H1 (cell line): ENCODE data around the gene TTLL5. TPM values are rescaled to one million over a fixed set of nuclear protein-coding genes. Genes with fewer than 3 reads are reported as not detected.

Experiments used
- EP300 ChIP-seq, 2 experiments: IDR thresholded peaks; 1 replicate in 1 of 2; 2 replicates in 1 of 2; pipeline ENCODE4 v1.6.1; 2011 to 2012; ENCODE audit warnings: low read depth in 2 of 2, low read length in 2 of 2, mild to moderate bottlenecking in 2 of 2, borderline replicate concordance in 1 of 2, inconsistent platforms in 1 of 2, moderate library complexity in 1 of 2
- KDM5A ChIP-seq: fragments of 200-600 bp; IDR thresholded peaks from 2 replicates; pipeline ENCODE4 v1.7.1; 2012; ENCODE audit warnings: mild to moderate bottlenecking, low read length, inconsistent platforms, mixed read lengths
- polyA plus RNA-seq, 7 experiments: library from polyadenylated mRNA; depleted of rRNA in 3 of 7; stranded (reverse) in 5 of 7; unstranded in 2 of 7; fragments of >200 nt in 5 of 7; fragments of 200-250 nt in 2 of 7; gene quantifications; 1 replicate in 5 of 7; 2 replicates in 1 of 7; 4 replicates in 1 of 7; pipeline versions ENCODE4 v1.2.1 to v1.2.3, GENCODE V29; 2011 to 2013; ENCODE audit warnings: missing spikeins in 2 of 7, mixed read lengths in 2 of 7
- total RNA-seq: library from RNA; stranded (reverse); fragmentation: NEBNext Ultra II Directional; extraction: Animal tissue kit (Norgen Biotek cat#: 25700); gene quantifications from 2 replicates; pipeline ENCODE4 v1.2.1, GENCODE V29; 2021
- TF ChIP-seq, protein P1 (sequence below), 3 experiments: IDR thresholded peaks; 1 replicate in 2 of 3; 2 replicates in 1 of 3; pipeline versions ENCODE4 v1.5.1 to v1.6.1; 2011; ENCODE audit warnings: low read length in 3 of 3, mild to moderate bottlenecking in 3 of 3, inconsistent platforms in 2 of 3, low read depth in 1 of 3, moderate library complexity in 1 of 3; ENCODE audit not compliant: insufficient read depth in 1 of 3; ENCODE audit errors: control extremely low read depth in 1 of 3

The TTLL5 gene
- total and polyA plus RNA-seq, 2 of the 8 experiments (the other 6 are each of a cell fraction or from before 2014, with no cell fraction given) = 16.1 to 45.9 TPM

DNA sequence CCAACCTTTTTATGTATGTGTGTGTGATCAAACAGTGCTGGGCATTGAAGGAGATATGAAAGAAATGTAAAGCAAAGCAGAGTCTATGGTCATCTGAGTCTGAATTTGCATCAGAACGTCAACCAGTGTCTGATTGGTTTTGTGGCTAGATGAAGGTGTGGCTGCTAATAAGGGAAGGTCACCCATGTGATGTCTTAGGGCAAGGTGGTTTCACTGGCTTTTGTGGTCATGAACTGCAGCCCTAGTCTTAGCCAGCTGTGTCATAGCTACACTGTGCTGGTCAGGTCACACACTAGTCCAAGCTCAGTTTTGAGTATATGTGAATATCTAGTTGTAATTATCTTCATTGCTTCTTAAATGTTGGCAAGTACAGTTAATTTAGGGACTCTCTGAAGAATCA lies 214.9 kb downstream of the TTLL5 start (continued):
- no peak for TF ChIP-seq EP300 (IDR thresholded peaks at IDR 0.05; ENCODE audit: borderline replicate concordance in 1 of 2, low read depth in 2 of 2, low read length in 2 of 2)
- TF ChIP-seq, protein P1, sequence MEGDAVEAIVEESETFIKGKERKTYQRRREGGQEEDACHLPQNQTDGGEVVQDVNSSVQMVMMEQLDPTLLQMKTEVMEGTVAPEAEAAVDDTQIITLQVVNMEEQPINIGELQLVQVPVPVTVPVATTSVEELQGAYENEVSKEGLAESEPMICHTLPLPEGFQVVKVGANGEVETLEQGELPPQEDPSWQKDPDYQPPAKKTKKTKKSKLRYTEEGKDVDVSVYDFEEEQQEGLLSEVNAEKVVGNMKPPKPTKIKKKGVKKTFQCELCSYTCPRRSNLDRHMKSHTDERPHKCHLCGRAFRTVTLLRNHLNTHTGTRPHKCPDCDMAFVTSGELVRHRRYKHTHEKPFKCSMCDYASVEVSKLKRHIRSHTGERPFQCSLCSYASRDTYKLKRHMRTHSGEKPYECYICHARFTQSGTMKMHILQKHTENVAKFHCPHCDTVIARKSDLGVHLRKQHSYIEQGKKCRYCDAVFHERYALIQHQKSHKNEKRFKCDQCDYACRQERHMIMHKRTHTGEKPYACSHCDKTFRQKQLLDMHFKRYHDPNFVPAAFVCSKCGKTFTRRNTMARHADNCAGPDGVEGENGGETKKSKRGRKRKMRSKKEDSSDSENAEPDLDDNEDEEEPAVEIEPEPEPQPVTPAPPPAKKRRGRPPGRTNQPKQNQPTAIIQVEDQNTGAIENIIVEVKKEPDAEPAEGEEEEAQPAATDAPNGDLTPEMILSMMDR (IDR thresholded peaks at IDR 0.05; ENCODE audit: control extremely low read depth in 1 of 3, insufficient read depth in 1 of 3, low read depth in 1 of 3, low read length in 3 of 3) = no peak
- TF ChIP-seq KDM5A = no peak
